Mesenchymal stem cell (in vitro differentiated cells and primary cell): ENCODE measurements around the gene FXYD7.

Experiments
- DNase-seq: peaks from one replicate; pipeline ENCODE4 v3.0.0-alpha.2; 2013
- H2AFZ ChIP-seq: one replicate; pipeline ENCODE4 v1.6.1; 2013; ENCODE audit warnings: low read depth, mild to moderate bottlenecking, control low read depth, inconsistent platforms, low read length, moderate library complexity
- H2AK5ac ChIP-seq: 2 replicates; pipeline ENCODE4 v1.6.1; 2013; ENCODE audit warnings: low read length, moderate library complexity, mild to moderate bottlenecking, inconsistent platforms; ENCODE audit not compliant: severe bottlenecking
- H2BK120ac ChIP-seq: one replicate; pipeline ENCODE4 v1.6.1; 2013; ENCODE audit warnings: low read depth, mild to moderate bottlenecking, inconsistent platforms, low read length, moderate library complexity
- H2BK12ac ChIP-seq, 2 experiments: one replicate each; pipeline ENCODE4 v1.6.1; 2013; ENCODE audit warnings: inconsistent platforms in 2 of 2, low read length in 2 of 2, mild to moderate bottlenecking in 2 of 2, moderate library complexity in 2 of 2, control low read depth in 1 of 2
- H2BK15ac ChIP-seq: one replicate; pipeline ENCODE4 v1.6.1; 2013; ENCODE audit warnings: mild to moderate bottlenecking, low read depth, inconsistent platforms; ENCODE audit not compliant: poor library complexity, severe bottlenecking
- H2BK5ac ChIP-seq: 2 replicates; pipeline ENCODE4 v1.6.1; 2013; ENCODE audit warnings: low read depth, mild to moderate bottlenecking, low read length, control low read depth, inconsistent platforms; ENCODE audit not compliant: poor library complexity, severe bottlenecking
- H3K14ac ChIP-seq, 2 experiments: one replicate each; pipeline ENCODE4 v1.6.1; 2013; ENCODE audit warnings: inconsistent platforms in 2 of 2, low read length in 2 of 2, control low read depth in 1 of 2, mild to moderate bottlenecking in 1 of 2, moderate library complexity in 1 of 2
- H3K18ac ChIP-seq, 2 experiments: one replicate each; pipeline ENCODE4 v1.6.1; 2013; ENCODE audit warnings: inconsistent platforms in 2 of 2, low read length in 2 of 2, control low read depth in 1 of 2, low read depth in 1 of 2, mild to moderate bottlenecking in 1 of 2
- H3K23ac ChIP-seq, 2 experiments: one replicate each; pipeline ENCODE4 v1.6.1; 2013; ENCODE audit warnings: inconsistent platforms in 2 of 2, low read length in 2 of 2, mild to moderate bottlenecking in 2 of 2, moderate library complexity in 2 of 2, control low read depth in 1 of 2
- H3K27ac ChIP-seq: 2 replicates; pipeline ENCODE4 v1.5.1; 2013; ENCODE audit warnings: mild to moderate bottlenecking, moderate library complexity, low read length, control low read depth, inconsistent platforms; ENCODE audit not compliant: poor library complexity, severe bottlenecking
- H3K27me3 ChIP-seq, 2 experiments: 2 replicates each; pipeline versions ENCODE4 v1.6.1 to v1.7.0; 2013; ENCODE audit warnings: low read length in 2 of 2, mild to moderate bottlenecking in 2 of 2, moderate library complexity in 2 of 2, control low read depth in 1 of 2, inconsistent platforms in 1 of 2; ENCODE audit not compliant: control insufficient read depth in 1 of 2, insufficient read depth in 1 of 2
- H3K36me3 ChIP-seq, 2 experiments: 2 replicates each; pipeline versions ENCODE4 v1.6.1 to v1.7.0; 2013; ENCODE audit warnings: low read length in 2 of 2, control low read depth in 1 of 2, inconsistent platforms in 1 of 2, low read depth in 1 of 2, mild to moderate bottlenecking in 1 of 2; ENCODE audit not compliant: insufficient read depth in 2 of 2, control insufficient read depth in 1 of 2
- H3K4ac ChIP-seq, 2 experiments: one replicate each; pipeline ENCODE4 v1.6.1; 2013; ENCODE audit warnings: inconsistent platforms in 2 of 2, low read length in 2 of 2, mild to moderate bottlenecking in 2 of 2, moderate library complexity in 2 of 2, control low read depth in 1 of 2, low read depth in 1 of 2
- H3K4me1 ChIP-seq: 2 replicates; pipeline ENCODE4 v1.6.1; 2013; ENCODE audit warnings: low read depth, low read length, control low read depth; ENCODE audit not compliant: control insufficient read depth, insufficient read depth
- H3K4me2 ChIP-seq: 2 replicates; pipeline ENCODE4 v1.6.1; 2013; ENCODE audit warnings: low read length, mild to moderate bottlenecking, inconsistent platforms; ENCODE audit not compliant: poor library complexity, severe bottlenecking
- H3K4me3 ChIP-seq, 2 experiments: 2 replicates each; pipeline versions ENCODE4 v1.5.1 to v1.7.0; 2013; ENCODE audit warnings: low read length in 2 of 2, mild to moderate bottlenecking in 2 of 2, control low read depth in 1 of 2, low read depth in 1 of 2; ENCODE audit not compliant: insufficient read depth in 1 of 2
- H3K79me1 ChIP-seq: replicated peaks from 2 replicates; pipeline ENCODE4 v1.6.1; 2013; ENCODE audit warnings: mild to moderate bottlenecking, control low read depth, low read length, inconsistent platforms; ENCODE audit not compliant: poor library complexity, severe bottlenecking
- H3K9ac ChIP-seq: 2 replicates; pipeline ENCODE4 v1.7.0; 2013; ENCODE audit warnings: mild to moderate bottlenecking, low read length, moderate library complexity
- H3K9me3 ChIP-seq: 2 replicates; pipeline ENCODE4 v1.7.0; 2013; ENCODE audit warnings: mild to moderate bottlenecking, low read length; ENCODE audit not compliant: control insufficient read depth
- H4K8ac ChIP-seq: one replicate; pipeline ENCODE4 v1.6.1; 2013; ENCODE audit warnings: inconsistent platforms, mild to moderate bottlenecking, low read length, moderate library complexity
- H4K91ac ChIP-seq: one replicate; pipeline ENCODE4 v1.6.1; 2013; ENCODE audit warnings: mild to moderate bottlenecking, low read length, inconsistent platforms
- WGBS: methylation state at CpG from one replicate; pipeline ENCODE4 v1.1.7; 2013; ENCODE audit warnings: mixed read lengths; 5-methylcytosine and 5-hydroxymethylcytosine counted together

The FXYD7 gene

DNA sequence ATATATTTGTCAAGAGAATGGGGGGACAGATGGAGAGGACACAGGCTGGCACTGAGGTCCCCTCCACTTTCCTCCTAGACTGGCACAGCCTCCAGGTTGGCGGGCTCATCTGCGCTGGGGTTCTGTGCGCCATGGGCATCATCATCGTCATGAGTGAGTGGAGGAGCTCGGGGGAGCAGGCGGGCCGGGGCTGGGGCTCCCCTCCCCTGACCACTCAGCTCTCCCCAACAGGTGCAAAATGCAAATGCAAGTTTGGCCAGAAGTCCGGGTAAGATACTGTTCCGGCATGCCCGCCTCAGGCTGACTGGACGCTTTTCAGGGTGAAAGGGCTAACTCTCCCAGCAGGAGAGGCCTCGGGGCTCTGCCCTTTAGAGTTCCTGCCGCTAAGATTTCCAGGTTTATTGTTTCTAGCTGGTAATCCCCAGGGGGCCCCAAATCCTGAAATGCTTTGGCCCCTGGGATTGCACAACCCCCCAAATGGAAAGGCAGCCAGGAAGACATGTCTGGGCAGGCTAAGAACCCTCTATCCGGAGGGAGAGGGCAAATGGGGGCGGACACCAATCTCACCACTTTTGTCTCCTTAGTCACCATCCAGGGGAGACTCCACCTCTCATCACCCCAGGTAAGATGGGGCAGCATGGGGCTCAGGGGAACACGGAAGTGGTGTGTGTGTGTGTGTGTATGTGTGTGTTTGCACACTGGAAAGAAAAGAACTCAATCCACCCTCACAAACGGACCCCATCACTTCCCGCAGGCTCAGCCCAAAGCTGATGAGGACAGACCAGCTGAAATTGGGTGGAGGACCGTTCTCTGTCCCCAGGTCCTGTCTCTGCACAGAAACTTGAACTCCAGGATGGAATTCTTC lies 20.1 kb upstream of the FXYD7 start:
- H3K27ac ChIP-seq: no peak overlapping the region
- 78% methylated on average over 17 of the region's 19 CpGs for WGBS

DNA sequence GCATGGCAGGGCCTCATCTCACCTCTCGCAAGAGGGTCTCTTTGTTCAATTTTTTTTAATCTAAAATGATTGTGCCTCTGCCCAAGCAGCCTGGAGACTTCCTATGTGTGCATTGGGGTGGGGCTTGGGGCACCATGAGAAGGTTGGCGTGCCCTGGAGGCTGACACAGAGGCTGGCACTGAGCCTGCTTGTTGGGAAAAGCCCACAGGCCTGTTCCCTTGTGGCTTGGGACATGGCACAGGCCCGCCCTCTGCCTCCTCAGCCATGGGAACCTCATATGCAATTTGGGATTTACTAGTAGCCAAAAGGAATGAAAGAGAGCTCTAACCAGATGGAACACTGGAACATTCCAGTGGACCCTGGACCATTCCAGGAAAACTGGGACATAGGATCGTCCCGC lies 19.5 kb upstream of the FXYD7 start:
- H3K9me3 ChIP-seq: no peaks in the 10 kb centered on the region
- H3K79me1 ChIP-seq: no peaks in the 10 kb centered on the region
- no peak overlapping the region for H3K4ac ChIP-seq
- H2AK5ac ChIP-seq: no peak overlapping the region
- no peak overlapping the region for H2BK5ac ChIP-seq
- no peak overlapping the region for H2BK120ac ChIP-seq
- H3K23ac ChIP-seq: no peak overlapping the region
- peak overlapping the region in 1 of 2 experiments; percentile 86 for H3K4me3 ChIP-seq
- H4K91ac ChIP-seq: no peak overlapping the region
- H3K4me1 ChIP-seq: peaks cover 3% of the 10 kb centered on the region
- no peak overlapping the region for H2BK12ac ChIP-seq
- WGBS: 87% methylated on average over 5 of the region's 5 CpGs
- no peak overlapping the region for H3K14ac ChIP-seq
- DNase-seq: no peak
- no peaks in the 10 kb centered on the region for H3K36me3 ChIP-seq
- peak overlapping the region; percentile 93 for H3K9ac ChIP-seq
- H3K27me3 ChIP-seq: peaks cover 5 to 9% of the 10 kb centered on the region in 2 experiments
- H4K8ac ChIP-seq: no peak overlapping the region
- H3K4me2 ChIP-seq: no peak overlapping the region
- H2BK15ac ChIP-seq: no peak overlapping the region
- no peak overlapping the region for H3K27ac ChIP-seq
- H3K18ac ChIP-seq: no peak overlapping the region
- H2AFZ ChIP-seq: no peak overlapping the region

More for the DNA sequence above, 20.1 kb upstream of the FXYD7 start:
- H2BK12ac ChIP-seq: no peak overlapping the region
- H2BK120ac ChIP-seq: no peak overlapping the region
- H4K91ac ChIP-seq: no peak overlapping the region
- peaks cover 3% of the 10 kb centered on the region for H3K4me1 ChIP-seq
- H2BK5ac ChIP-seq: no peak overlapping the region
- no peak overlapping the region for H3K23ac ChIP-seq
- no peaks in the 10 kb centered on the region for H3K36me3 ChIP-seq
- no peak overlapping the region for H3K18ac ChIP-seq
- H2BK15ac ChIP-seq: no peak overlapping the region
- DNase-seq: no peak
- H3K9ac ChIP-seq: peak overlapping the region; percentile 93
- H3K4me3 ChIP-seq: peak overlapping the region in 1 of 2 experiments; percentile 86
- no peak overlapping the region for H4K8ac ChIP-seq
- H2AK5ac ChIP-seq: no peak overlapping the region
- H3K9me3 ChIP-seq: no peaks in the 10 kb centered on the region
- no peak overlapping the region for H2AFZ ChIP-seq
- no peak overlapping the region for H3K4me2 ChIP-seq
- no peak overlapping the region for H3K4ac ChIP-seq
- no peak overlapping the region for H3K14ac ChIP-seq
- no peaks in the 10 kb centered on the region for H3K79me1 ChIP-seq
- H3K27me3 ChIP-seq: peaks cover 4 to 9% of the 10 kb centered on the region in 2 experiments

DNA sequence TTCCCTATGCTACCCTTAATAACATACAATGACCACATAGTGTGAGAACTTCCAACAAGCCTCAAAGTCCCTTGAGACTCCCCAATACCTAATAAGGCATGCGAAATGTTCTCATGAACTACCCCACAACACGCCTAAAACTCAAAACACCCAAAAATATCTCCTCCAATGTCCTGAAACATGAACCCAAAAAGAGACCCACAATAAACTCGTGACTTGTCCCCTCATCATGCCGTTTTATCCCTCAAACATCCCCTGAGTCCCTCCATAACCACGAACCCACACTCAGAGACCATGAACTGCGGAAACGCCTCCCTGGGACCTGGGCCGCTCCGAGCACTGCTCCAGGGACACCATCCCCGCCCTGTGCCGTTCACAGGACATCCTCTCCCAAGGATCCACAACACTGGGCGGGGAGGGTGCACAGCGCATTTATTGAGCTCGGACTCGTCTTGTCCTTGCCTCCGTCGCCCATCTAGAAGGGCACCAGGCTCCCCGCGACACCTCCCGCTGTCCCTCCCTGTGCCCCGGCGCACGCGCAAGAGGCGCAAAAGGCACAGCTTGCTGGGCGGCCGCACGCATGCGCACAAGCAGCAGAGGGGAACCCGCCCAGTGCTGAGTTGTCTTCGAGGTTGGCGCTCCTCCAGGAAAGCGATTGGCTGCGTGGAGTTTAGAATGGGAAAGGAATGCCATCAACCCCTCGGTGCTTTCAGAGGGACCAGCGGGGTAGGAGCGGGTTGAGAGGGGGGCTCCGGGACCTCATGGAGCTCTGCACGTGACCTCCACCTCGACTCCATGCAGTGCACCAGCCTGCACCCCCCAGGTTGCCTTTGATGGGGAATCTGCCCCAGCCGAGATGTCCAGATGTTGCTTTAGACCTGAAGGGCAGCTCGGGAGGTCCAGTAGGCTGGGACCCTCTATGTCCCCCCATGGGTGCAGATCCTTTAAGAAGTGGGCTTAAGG lies 18.7 kb upstream of the FXYD7 start:
- no peak overlapping the region for H4K91ac ChIP-seq
- H2BK12ac ChIP-seq: no peak overlapping the region
- peaks cover 3% of the 10 kb centered on the region for H3K4me1 ChIP-seq
- peak overlapping the region; percentile 93 for H3K9ac ChIP-seq
- no peak for DNase-seq
- H4K8ac ChIP-seq: no peak overlapping the region
- no peak overlapping the region for H3K27ac ChIP-seq
- no peak overlapping the region for H3K18ac ChIP-seq
- WGBS: 92% methylated on average over 42 of the region's 42 CpGs
- no peak overlapping the region for H3K14ac ChIP-seq
- H2BK5ac ChIP-seq: no peak overlapping the region
- H2BK15ac ChIP-seq: no peak overlapping the region
- no peaks in the 10 kb centered on the region for H3K79me1 ChIP-seq
- H3K23ac ChIP-seq: no peak overlapping the region
- peaks cover 9 to 10% of the 10 kb centered on the region in 2 experiments for H3K27me3 ChIP-seq
- H3K9me3 ChIP-seq: no peaks in the 10 kb centered on the region
- H3K36me3 ChIP-seq: no peaks in the 10 kb centered on the region
- H2BK120ac ChIP-seq: no peak overlapping the region
- no peak overlapping the region for H3K4ac ChIP-seq
- H2AK5ac ChIP-seq: no peak overlapping the region
- peak overlapping the region in 1 of 2 experiments; percentile 86 for H3K4me3 ChIP-seq
- H2AFZ ChIP-seq: no peak overlapping the region
- H3K4me2 ChIP-seq: no peak overlapping the region

DNA sequence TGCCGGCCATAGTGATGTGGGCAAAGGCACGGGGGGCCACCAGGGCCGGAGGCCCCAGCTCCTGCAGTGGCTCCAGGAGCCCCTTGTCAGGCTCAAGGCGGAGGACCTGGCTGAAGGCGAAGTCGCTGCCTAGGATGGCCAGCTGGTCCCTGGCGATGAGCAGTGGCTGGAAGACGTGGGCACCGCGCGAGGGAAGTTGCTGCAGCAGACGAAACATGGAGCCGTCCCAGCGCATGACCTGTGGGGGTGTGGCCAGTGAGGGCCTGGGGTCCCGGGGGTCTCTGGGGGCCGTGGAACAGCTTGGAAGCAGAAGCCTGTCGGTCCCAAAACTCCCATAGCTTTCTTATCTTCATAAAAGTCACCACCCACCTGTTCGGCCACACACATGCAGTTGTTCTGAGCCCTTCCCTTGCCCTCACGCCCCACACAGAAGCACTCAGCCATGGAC lies 17.8 kb upstream of the FXYD7 start:
- no peak overlapping the region for H3K27ac ChIP-seq
- 90% methylated on average over 18 of the region's 19 CpGs for WGBS
- H2AK5ac ChIP-seq: no peak overlapping the region
- H2AFZ ChIP-seq: no peak overlapping the region
- DNase-seq: no peak
- no peak overlapping the region for H3K4ac ChIP-seq
- no peak overlapping the region for H3K14ac ChIP-seq
- H2BK5ac ChIP-seq: no peak overlapping the region
- H3K4me1 ChIP-seq: peaks cover 3% of the 10 kb centered on the region
- H4K91ac ChIP-seq: no peak overlapping the region
- no peak overlapping the region for H2BK15ac ChIP-seq
- no peak overlapping the region for H3K4me3 ChIP-seq
- H4K8ac ChIP-seq: no peak overlapping the region
- no peak overlapping the region for H2BK12ac ChIP-seq
- H2BK120ac ChIP-seq: no peak overlapping the region
- H3K23ac ChIP-seq: no peak overlapping the region
- no peak overlapping the region for H3K9ac ChIP-seq
- H3K79me1 ChIP-seq: no peaks in the 10 kb centered on the region
- H3K4me2 ChIP-seq: no peak overlapping the region
- H3K36me3 ChIP-seq: no peaks in the 10 kb centered on the region
- no peaks in the 10 kb centered on the region for H3K9me3 ChIP-seq
- H3K18ac ChIP-seq: no peak overlapping the region
- H3K27me3 ChIP-seq: peaks cover 9 to 10% of the 10 kb centered on the region in 2 experiments
